Spleen (tissue), 7 donors: ENCODE results near the gene SRP72.

Experiments used
- CTCF ChIP-seq, 11 experiments: fragments of 200-600 bp in 7 of 11; fragments of 450-650 bp in 4 of 11; sonication (generic) in 4 of 11; IDR thresholded peaks in 8 of 11; conservative IDR thresholded peaks in 3 of 11; 1 replicate in 7 of 11; 2 replicates in 4 of 11; pipeline versions ENCODE4 v1.4.0 to v1.8.0; 2016 to 2021; ENCODE audit warnings: antibody characterized with exemption in 11 of 11, inconsistent platforms in 4 of 11, mild to moderate bottlenecking in 1 of 11
- POLR2A ChIP-seq, 3 donors: fragments of 450-650 bp; IDR thresholded peaks; one replicate each; pipeline ENCODE4 v1.5.1; 2017; ENCODE audit warnings: antibody characterized with exemption in 3 of 3, mild to moderate bottlenecking in 1 of 3
- POLR2AphosphoS5 ChIP-seq, 3 donors: sonication (generic); formaldehyde crosslinking; IDR thresholded peaks; one replicate each; pipeline ENCODE4 v1.5.1; 2017; ENCODE audit warnings: antibody characterized with exemption in 3 of 3
- donor health status: DM: no; HTN: no; CAD: no; lungs with moderate emphysema.
- donor health status: DM: no; HTN: no; CAD: no.
- donor health status: DM: no; HTN: no; CAD: no.

- TF ChIP-seq POLR2AphosphoS5 (IDR thresholded peaks at IDR 0.05) (peak; percentile 89 to 93 (median 93)), CTCF (IDR thresholded peaks at IDR 0.05 in 8 of 11, conservative IDR thresholded peaks at IDR 0.05 in 3 of 11) (peak; percentile 37 to 78 (median 65)), POLR2A (IDR thresholded peaks at IDR 0.05) (peak in 1 of 3 donors; percentile 48)
Measured at GRCh38 chr4:56435140-56435926, 32.1 kb upstream of the SRP72 start, which contains the start of gene PPAT.
